ENCODE measurements around the gene SVEP1. TPM values are rescaled to one million over a fixed set of nuclear protein-coding genes. Genes with fewer than 3 reads are reported as not detected.
"Not testable (repeated sequence)": the region's sequence is repeated elsewhere in the genome, so short reads cannot be mapped to it uniquely, and the experiment has no call there.

The SVEP1 gene
- total and polyA plus RNA-seq, 4 donors, result 3.3 to 38.9 (median 19.6) TPM

DNA sequence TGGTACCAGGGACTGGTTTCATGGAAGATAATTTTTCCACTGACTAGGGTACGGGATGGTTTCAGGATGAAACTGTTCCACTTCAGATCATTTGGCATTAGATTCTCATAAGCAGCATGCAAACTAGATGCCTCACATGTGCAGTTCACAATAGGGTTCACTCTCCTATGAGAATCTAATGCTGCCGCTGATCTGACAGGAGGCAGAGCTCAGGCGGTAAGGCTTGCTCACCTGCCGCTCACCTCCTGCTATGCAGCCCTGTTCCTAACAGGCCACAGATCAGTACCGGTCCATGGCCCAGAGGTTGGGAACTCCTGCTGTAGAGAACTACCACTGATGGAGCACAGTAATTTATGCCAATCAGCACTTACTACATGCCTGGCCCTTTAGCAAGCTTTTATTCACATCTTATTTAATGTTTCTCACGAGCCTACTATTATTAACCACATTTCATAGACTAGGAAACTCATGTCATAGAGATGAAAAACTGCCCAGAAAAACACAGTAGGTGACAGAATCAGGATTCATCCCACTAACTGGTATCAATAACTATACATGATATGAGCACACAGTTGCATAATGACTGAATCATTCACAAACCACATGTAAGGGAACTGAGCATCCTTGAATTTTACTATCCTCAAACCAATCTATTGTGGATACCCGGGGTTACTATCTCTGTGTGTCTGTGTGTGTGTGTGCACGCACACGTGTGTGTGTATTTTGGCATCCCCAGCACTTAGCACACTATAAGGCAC, 46.5 kb downstream of the SVEP1 start:
- no peak for ATAC-seq (ENCODE audit: insufficient read depth, low FRiP score)
- WGBS, 2 donors, result 71 to 73% methylated on average over 9 of the region's 9 CpGs
- peaks cover 0 to 3% (median 0%) of the 10 kb centered on the region in 4 donors for H3K36me3 ChIP-seq (ENCODE audit: control insufficient read depth in 4 of 4, insufficient read depth in 4 of 4, low read length in 4 of 4)
- H3K27ac ChIP-seq (ENCODE audit: low read depth in 1 of 2, low read length in 1 of 2), result no peak overlapping the region
- H3K4me3 ChIP-seq, result no peak overlapping the region
- H3K9ac ChIP-seq (ENCODE audit: insufficient read depth in 1 of 2, low read length in 2 of 2), result no peak overlapping the region
- TF ChIP-seq, protein P1, sequence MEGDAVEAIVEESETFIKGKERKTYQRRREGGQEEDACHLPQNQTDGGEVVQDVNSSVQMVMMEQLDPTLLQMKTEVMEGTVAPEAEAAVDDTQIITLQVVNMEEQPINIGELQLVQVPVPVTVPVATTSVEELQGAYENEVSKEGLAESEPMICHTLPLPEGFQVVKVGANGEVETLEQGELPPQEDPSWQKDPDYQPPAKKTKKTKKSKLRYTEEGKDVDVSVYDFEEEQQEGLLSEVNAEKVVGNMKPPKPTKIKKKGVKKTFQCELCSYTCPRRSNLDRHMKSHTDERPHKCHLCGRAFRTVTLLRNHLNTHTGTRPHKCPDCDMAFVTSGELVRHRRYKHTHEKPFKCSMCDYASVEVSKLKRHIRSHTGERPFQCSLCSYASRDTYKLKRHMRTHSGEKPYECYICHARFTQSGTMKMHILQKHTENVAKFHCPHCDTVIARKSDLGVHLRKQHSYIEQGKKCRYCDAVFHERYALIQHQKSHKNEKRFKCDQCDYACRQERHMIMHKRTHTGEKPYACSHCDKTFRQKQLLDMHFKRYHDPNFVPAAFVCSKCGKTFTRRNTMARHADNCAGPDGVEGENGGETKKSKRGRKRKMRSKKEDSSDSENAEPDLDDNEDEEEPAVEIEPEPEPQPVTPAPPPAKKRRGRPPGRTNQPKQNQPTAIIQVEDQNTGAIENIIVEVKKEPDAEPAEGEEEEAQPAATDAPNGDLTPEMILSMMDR (IDR thresholded peaks at IDR 0.05; ENCODE audit: control extremely low read depth, extremely low read depth), result no peak
- H3K9me3 ChIP-seq (ENCODE audit: control insufficient read depth in 4 of 4, insufficient read depth in 3 of 4, low read length in 3 of 4), result no peaks in the 10 kb centered on the region
- no peak for DNase-seq
- no peaks in the 10 kb centered on the region for H3K27me3 ChIP-seq (ENCODE audit: control insufficient read depth in 3 of 3, insufficient read depth in 3 of 3, low read length in 2 of 3)
- peaks cover 0 to 17% (median 0%) of the 10 kb centered on the region in 5 donors for H3K4me1 ChIP-seq (ENCODE audit: control insufficient read depth in 5 of 5, insufficient read depth in 5 of 5, low read length in 5 of 5)

DNA sequence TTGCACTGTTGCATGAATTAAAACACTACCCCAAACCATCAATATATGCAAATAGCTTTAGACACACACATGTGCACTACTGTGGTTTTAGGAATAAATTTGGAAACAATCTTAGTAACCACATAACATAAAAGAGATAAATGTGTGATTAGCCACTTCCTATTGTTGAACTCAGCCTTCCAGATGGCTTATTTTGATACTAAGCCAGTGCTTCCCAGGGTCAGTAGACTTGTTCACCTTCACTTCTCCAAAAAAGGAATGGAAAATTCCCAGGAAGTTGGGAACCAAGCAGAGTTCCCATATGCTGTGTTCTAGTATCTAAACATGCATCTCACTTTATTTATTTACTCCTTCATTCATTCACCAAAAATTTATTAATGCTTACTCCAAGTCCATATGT, 47.8 kb downstream of the SVEP1 start:
- H3K4me1 ChIP-seq (ENCODE audit: control insufficient read depth in 5 of 5, insufficient read depth in 5 of 5, low read length in 5 of 5), result peaks cover 0 to 9% (median 0%) of the 10 kb centered on the region in 5 donors

DNA sequence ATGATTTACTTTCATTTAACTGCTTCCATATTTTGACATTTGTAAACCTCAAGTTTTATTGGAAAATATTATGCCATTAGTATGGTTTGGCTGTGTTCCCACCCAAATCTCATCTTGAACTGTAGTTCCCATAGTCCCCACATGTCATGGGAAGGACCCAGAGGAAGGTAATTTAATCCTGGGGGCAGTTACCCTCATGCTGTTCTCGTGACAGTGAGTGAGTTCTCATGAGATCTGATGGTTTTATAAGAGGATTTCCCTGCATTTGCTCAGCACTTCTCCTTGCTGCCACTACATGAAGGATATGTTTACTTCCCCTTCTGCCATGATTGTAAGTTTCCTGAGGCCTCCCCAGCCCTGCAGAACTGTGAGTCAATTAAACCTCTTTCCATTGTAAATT, 48.3 kb downstream of the SVEP1 start:
- H3K4me3 ChIP-seq; H3K36me3 ChIP-seq (ENCODE audit: control insufficient read depth in 4 of 4, insufficient read depth in 4 of 4, low read length in 4 of 4); H3K4me1 ChIP-seq (ENCODE audit: control insufficient read depth in 5 of 5, insufficient read depth in 5 of 5, low read length in 5 of 5); H3K9me3 ChIP-seq (ENCODE audit: control insufficient read depth in 4 of 4, insufficient read depth in 3 of 4, low read length in 3 of 4); H3K27me3 ChIP-seq (ENCODE audit: control insufficient read depth in 3 of 3, insufficient read depth in 3 of 3, low read length in 2 of 3); ATAC-seq (ENCODE audit: insufficient read depth, low FRiP score); H3K9ac ChIP-seq (ENCODE audit: insufficient read depth in 1 of 2, low read length in 2 of 2); H3K27ac ChIP-seq (ENCODE audit: low read depth in 1 of 2, low read length in 1 of 2); DNase-seq: not testable (repeated sequence)
- 35 to 41% methylated on average over 1 of the region's 1 CpG for WGBS, 2 donors

More for the DNA sequence above, 47.8 kb downstream of the SVEP1 start:
- H3K9ac ChIP-seq (ENCODE audit: insufficient read depth in 1 of 2, low read length in 2 of 2), result no peak overlapping the region
- no peak overlapping the region for H3K4me3 ChIP-seq
- DNase-seq (no peak), ATAC-seq (ENCODE audit: insufficient read depth, low FRiP score) (no peak)
- H3K27me3 ChIP-seq (ENCODE audit: control insufficient read depth in 3 of 3, insufficient read depth in 3 of 3, low read length in 2 of 3), result no peaks in the 10 kb centered on the region
- peaks cover 0 to 3% (median 0%) of the 10 kb centered on the region in 4 donors for H3K36me3 ChIP-seq (ENCODE audit: control insufficient read depth in 4 of 4, insufficient read depth in 4 of 4, low read length in 4 of 4)
- no peak overlapping the region for H3K27ac ChIP-seq (ENCODE audit: low read depth in 1 of 2, low read length in 1 of 2)
- H3K9me3 ChIP-seq (ENCODE audit: control insufficient read depth in 4 of 4, insufficient read depth in 3 of 4, low read length in 3 of 4), result no peaks in the 10 kb centered on the region
- TF ChIP-seq, protein P1 (IDR thresholded peaks at IDR 0.05; ENCODE audit: control extremely low read depth, extremely low read depth), result no peak

DNA sequence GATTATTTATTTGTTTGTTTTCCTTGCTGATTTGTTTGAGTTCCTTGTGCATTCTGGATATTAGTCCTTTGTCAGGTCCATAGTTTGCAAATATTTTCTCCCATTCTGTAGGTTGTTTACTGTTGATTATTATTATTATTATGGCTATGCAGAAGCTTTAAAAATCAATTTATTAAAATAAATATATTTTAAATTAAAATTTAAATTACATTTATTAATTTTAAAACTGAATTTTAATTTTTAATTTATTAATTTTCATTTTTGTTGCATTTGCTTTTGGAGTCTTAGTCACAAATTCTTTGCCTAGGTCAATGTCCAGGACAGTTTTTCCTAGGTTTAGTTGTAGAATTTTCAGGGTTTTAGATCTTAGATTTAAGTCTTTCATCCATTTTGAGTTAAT, 50.9 kb downstream of the SVEP1 start:
- peaks cover 0 to 3% (median 0%) of the 10 kb centered on the region in 4 donors for H3K36me3 ChIP-seq (ENCODE audit: control insufficient read depth in 4 of 4, insufficient read depth in 4 of 4, low read length in 4 of 4)
- TF ChIP-seq, protein P1 (IDR thresholded peaks at IDR 0.05; ENCODE audit: control extremely low read depth, extremely low read depth), result no peak

More for the DNA sequence above, 50.9 kb downstream of the SVEP1 start:
- Histone ChIP-seq H3K4me3 (no peak overlapping the region), H3K27ac (ENCODE audit: low read depth in 1 of 2, low read length in 1 of 2) (no peak overlapping the region), H3K9ac (ENCODE audit: insufficient read depth in 1 of 2, low read length in 2 of 2) (no peak overlapping the region), H3K4me1 (ENCODE audit: control insufficient read depth in 5 of 5, insufficient read depth in 5 of 5, low read length in 5 of 5) (peaks cover 0 to 3% (median 0%) of the 10 kb centered on the region in 5 donors), H3K27me3 (ENCODE audit: control insufficient read depth in 3 of 3, insufficient read depth in 3 of 3, low read length in 2 of 3) (no peaks in the 10 kb centered on the region), H3K9me3 (ENCODE audit: control insufficient read depth in 4 of 4, insufficient read depth in 3 of 4, low read length in 3 of 4) (no peaks in the 10 kb centered on the region)
- no peak for ATAC-seq (ENCODE audit: insufficient read depth, low FRiP score)
- DNase-seq, result no peak

Data from lung (tissue), 12 donors.